Omental fat pad (tissue), 4 donors: ENCODE measurements around the gene SPN. TPM values are rescaled to one million over a fixed set of nuclear protein-coding genes. Genes with fewer than 3 reads are reported as not detected.
"Not testable (repeated sequence)": the region's sequence is repeated elsewhere in the genome, so short reads cannot be mapped to it uniquely, and the experiment has no call there.

Experiments used
- ATAC-seq: fragments of 150-250 bp; one replicate; pipeline ENCODE4 v1.9.1; 2016; ENCODE audit warnings: mild to moderate bottlenecking, moderate library complexity; ENCODE audit not compliant: low FRiP score
- DNase-seq: peaks from one replicate; pipeline ENCODE4 v3.0.0-alpha.2; 2019; ENCODE audit warnings: low spot score
- total RNA-seq, 4 donors: library from RNA; depleted of rRNA; stranded (reverse); fragments of >200 nt; gene quantifications; one replicate each; pipeline ENCODE4 v1.1.0, GENCODE V29; 2016
- TF ChIP-seq, protein P1 (sequence below), 3 donors: fragments of 450-650 bp; IDR thresholded peaks; one replicate each; pipeline ENCODE4 v1.5.1; 2016 to 2017; ENCODE audit warnings: antibody characterized with exemption in 3 of 3, mild to moderate bottlenecking in 3 of 3, moderate library complexity in 2 of 3

SPN gene
- total RNA-seq, 4 donors from 2014 or later, result 0.46 to 4.4 (median 1.1) TPM

GRCh38 chr16:29700253-29700987 is 37.4 kb downstream of the SPN start:
- DNase-seq (peak; percentile 44), ATAC-seq (no peak)
- TF ChIP-seq, protein P1, sequence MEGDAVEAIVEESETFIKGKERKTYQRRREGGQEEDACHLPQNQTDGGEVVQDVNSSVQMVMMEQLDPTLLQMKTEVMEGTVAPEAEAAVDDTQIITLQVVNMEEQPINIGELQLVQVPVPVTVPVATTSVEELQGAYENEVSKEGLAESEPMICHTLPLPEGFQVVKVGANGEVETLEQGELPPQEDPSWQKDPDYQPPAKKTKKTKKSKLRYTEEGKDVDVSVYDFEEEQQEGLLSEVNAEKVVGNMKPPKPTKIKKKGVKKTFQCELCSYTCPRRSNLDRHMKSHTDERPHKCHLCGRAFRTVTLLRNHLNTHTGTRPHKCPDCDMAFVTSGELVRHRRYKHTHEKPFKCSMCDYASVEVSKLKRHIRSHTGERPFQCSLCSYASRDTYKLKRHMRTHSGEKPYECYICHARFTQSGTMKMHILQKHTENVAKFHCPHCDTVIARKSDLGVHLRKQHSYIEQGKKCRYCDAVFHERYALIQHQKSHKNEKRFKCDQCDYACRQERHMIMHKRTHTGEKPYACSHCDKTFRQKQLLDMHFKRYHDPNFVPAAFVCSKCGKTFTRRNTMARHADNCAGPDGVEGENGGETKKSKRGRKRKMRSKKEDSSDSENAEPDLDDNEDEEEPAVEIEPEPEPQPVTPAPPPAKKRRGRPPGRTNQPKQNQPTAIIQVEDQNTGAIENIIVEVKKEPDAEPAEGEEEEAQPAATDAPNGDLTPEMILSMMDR (IDR thresholded peaks at IDR 0.05), result peak in 2 of 3 donors; percentile 55 to 81

DNA sequence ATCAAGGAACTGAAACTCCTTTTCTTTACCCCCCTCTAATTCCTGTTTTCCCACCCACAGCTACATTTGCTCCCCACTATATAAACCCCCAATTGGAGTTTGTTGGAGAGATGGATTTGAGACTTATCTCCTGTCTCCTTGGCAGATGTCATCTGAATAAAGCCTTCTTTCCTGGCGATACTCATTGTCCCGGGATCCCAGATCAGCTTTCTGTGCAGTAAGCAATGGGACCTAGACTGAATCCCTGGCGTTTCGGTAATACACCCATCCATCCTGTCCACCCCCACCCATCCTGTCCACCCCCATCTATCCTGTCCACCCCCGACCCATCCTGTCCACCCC is 38.1 kb downstream of the SPN start:
- TF ChIP-seq, protein P1 (IDR thresholded peaks at IDR 0.05), result no peak
- no peak for ATAC-seq

GRCh38 chr16:29702269-29702668 is 39.2 kb downstream of the SPN start:
- ATAC-seq, result no peak
- TF ChIP-seq, protein P1 (IDR thresholded peaks at IDR 0.05), result no peak
- no peak for DNase-seq

More for the DNA sequence above, 38.1 kb downstream of the SPN start:
- no peak for DNase-seq

GRCh38 chr16:29705030-29705429 is 42.0 kb downstream of the SPN start:
- ATAC-seq (no peak), DNase-seq (no peak)
- TF ChIP-seq, protein P1 (IDR thresholded peaks at IDR 0.05), result no peak

- not testable (repeated sequence) for DNase-seq, ATAC-seq
Measured at GRCh38 chr16:29707160-29707559, 44.1 kb downstream of the SPN start.

DNA sequence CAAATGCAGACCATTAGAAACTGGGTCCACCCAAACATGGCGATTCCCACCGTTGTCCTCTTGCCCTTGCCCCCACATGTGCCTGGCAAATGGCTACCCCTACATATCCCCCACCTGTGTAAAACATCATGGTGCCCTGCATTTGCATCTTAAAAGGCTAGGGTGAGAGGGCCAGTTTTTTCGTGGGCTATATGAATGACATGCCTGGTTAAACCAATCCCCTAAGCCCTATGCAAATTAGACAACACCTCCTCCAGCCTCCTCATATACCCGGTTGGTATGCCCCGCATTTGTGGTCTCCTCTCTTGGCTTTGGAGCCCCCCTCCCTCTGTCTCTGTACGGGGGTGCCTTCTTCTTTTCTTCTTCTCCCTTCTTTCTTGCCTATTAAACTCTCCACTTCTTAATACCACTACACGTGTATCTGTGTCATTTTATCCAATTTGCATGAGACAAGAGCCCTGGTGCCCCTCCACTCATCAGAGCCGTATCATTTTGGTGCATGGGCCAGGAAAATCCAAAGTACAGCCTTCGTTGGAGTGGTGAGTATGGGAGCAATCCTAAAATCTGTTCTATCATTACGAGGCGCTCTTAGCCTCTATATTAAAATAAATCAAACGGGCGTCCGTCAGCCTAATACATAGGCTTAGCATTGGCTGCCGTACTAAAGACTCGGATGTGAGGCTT is 46.0 kb downstream of the SPN start:
- DNase-seq (no peak), ATAC-seq (no peak)
- TF ChIP-seq, protein P1 (IDR thresholded peaks at IDR 0.05), result no peak

GRCh38 chr16:29709657-29710056 is 46.6 kb downstream of the SPN start:
- DNase-seq, result not testable (repeated sequence)

More at GRCh38 chr16:29709657-29710056, 46.6 kb downstream of the SPN start:
- not testable (repeated sequence) for ATAC-seq
